K562 (cell line): ENCODE results near the gene KIF26A. TPM values are rescaled to one million over a fixed set of nuclear protein-coding genes. Genes with fewer than 3 reads are reported as not detected.

Experiments
- ATAC-seq: fragments of 200-7000 bp; cut with Tn5 transposase; 3 replicates; pipeline ENCODE4 v1.9.1; 2020; ENCODE audit warnings: moderate library complexity
- BruUV-seq: library from RNA; stranded (reverse); fragments of 400-500 nt; replicated peaks from 2 replicates; lab custom pipeline; 2021; lab: Mats Ljungman, UMichigan
- CTCF ChIA-PET: fragments of 300-600 bp; formaldehyde crosslinking; extraction: SDS; loops from one replicate; lab custom pipeline; 2021; ENCODE audit warnings: low intra/inter-chr PET ratio; lab: Yijun Ruan, JAX
- POLR2A ChIA-PET: fragments of 300-600, 350-650 bp; sonication (Branson Sonifier 250); formaldehyde crosslinking; extraction: SDS; loops from one replicate; lab custom pipeline; 2021; ENCODE audit warnings: antibody characterized with exemption, inconsistent platforms; lab: Yijun Ruan, JAX
- DNase-seq, 4 experiments: peaks; one replicate each; pipeline versions ENCODE4 v3.0.0 to v3.0.0-alpha.2; 2011 to 2018; ENCODE audit warnings: low spot score in 3 of 4, mixed read lengths in 3 of 4; ENCODE audit errors: extremely low read depth in 1 of 4
- FAIRE-seq: peaks from 2 replicates; lab custom pipeline; 2011; peaks lifted over from hg19 to GRCh38; lab: Jason Lieb, UNC
- H2AFZ ChIP-seq: 2 replicates; pipeline ENCODE4 v1.6.0; 2011; ENCODE audit warnings: low read depth, low read length, control low read depth, inconsistent platforms
- H3K27ac ChIP-seq: fragments of 200-600 bp; 3 replicates; pipeline ENCODE4 v1.8.0; 2011; ENCODE audit warnings: low read depth, mild to moderate bottlenecking, control low read depth, inconsistent platforms, low read length, moderate library complexity, mixed read lengths; ENCODE audit errors: extremely low read depth
- H3K27me3 ChIP-seq, 2 experiments: fragments of 300-600 bp in 1 of 2; 2 replicates in 1 of 2; 3 replicates in 1 of 2; pipeline versions ENCODE4 v1.6.0 to v1.8.0; 2011; ENCODE audit warnings: inconsistent platforms in 2 of 2, low read length in 2 of 2, mild to moderate bottlenecking in 1 of 2, mixed read lengths in 1 of 2, moderate library complexity in 1 of 2; ENCODE audit not compliant: control insufficient read depth in 2 of 2, insufficient read depth in 2 of 2
- H3K36me3 ChIP-seq: fragments of 300-600 bp; 3 replicates; pipeline ENCODE4 v1.8.0; 2011; ENCODE audit warnings: mild to moderate bottlenecking, low read length, inconsistent platforms; ENCODE audit not compliant: control insufficient read depth, insufficient read depth
- H3K4me1 ChIP-seq, 2 experiments: fragments of 200-600 bp in 1 of 2; replicated peaks in 1 of 2; 2 replicates in 1 of 2; 3 replicates in 1 of 2; pipeline versions ENCODE4 v1.5.1 to v1.8.0; 2011; ENCODE audit warnings: inconsistent platforms in 2 of 2, low read length in 2 of 2, mild to moderate bottlenecking in 1 of 2, mixed read lengths in 1 of 2, moderate library complexity in 1 of 2; ENCODE audit not compliant: control insufficient read depth in 2 of 2, insufficient read depth in 2 of 2
- H3K4me2 ChIP-seq: 2 replicates; pipeline ENCODE4 v1.6.1; 2011; ENCODE audit warnings: low read length, control low read depth, inconsistent platforms, mixed read lengths; ENCODE audit not compliant: insufficient read depth
- H3K4me3 ChIP-seq: fragments of 200-600 bp; sonication (generic), shearing (Covaris generic); 2 replicates; pipeline ENCODE4 v1.5.1; 2016; ENCODE audit warnings: control low read depth, inconsistent platforms
- H3K79me2 ChIP-seq: fragments of 200-600 bp; 3 replicates; pipeline ENCODE4 v1.8.0; 2011; ENCODE audit warnings: low read length, inconsistent platforms; ENCODE audit not compliant: control insufficient read depth, insufficient read depth
- H3K9ac ChIP-seq, 2 experiments: 2 replicates each; pipeline versions ENCODE4 v1.6.0 to v1.6.1; 2011; ENCODE audit warnings: low read depth in 2 of 2, low read length in 2 of 2, control low read depth in 1 of 2, inconsistent platforms in 1 of 2, mild to moderate bottlenecking in 1 of 2, mixed read lengths in 1 of 2; ENCODE audit not compliant: insufficient read depth in 1 of 2
- H3K9me1 ChIP-seq: one replicate; pipeline ENCODE4 v1.6.0; 2011; ENCODE audit warnings: inconsistent platforms, mild to moderate bottlenecking, low read length, moderate library complexity; ENCODE audit not compliant: control insufficient read depth, insufficient read depth
- H3K9me3 ChIP-seq: replicated peaks from 2 replicates; pipeline ENCODE4 v1.5.1; 2011; ENCODE audit warnings: low read depth, low read length, inconsistent platforms; ENCODE audit not compliant: control insufficient read depth, insufficient read depth
- H4K20me1 ChIP-seq: replicated peaks from 2 replicates; pipeline ENCODE4 v1.6.1; 2011; ENCODE audit warnings: low read length, inconsistent platforms, mixed read lengths; ENCODE audit not compliant: control insufficient read depth, insufficient read depth
- EP300 ChIP-seq: IDR thresholded peaks from 2 replicates; pipeline ENCODE4 v1.6.1; 2012; ENCODE audit warnings: low read length, improper control_type of control experiment
- FOXK1 ChIP-seq: sonication (generic); formaldehyde crosslinking; IDR thresholded peaks from 2 replicates; pipeline ENCODE4 v1.8.0; 2022; ENCODE audit warnings: missing genetic modification reagents, mild to moderate bottlenecking, borderline replicate concordance
- KAT2B ChIP-seq: IDR thresholded peaks from one replicate; pipeline ENCODE4 v1.6.1; 2012; ENCODE audit warnings: low read depth, mild to moderate bottlenecking, control low read depth, inconsistent platforms, low read length, moderate library complexity
- NFXL1 ChIP-seq: fragments of 450-650 bp; formaldehyde crosslinking; IDR thresholded peaks from 2 replicates; pipeline ENCODE4 v1.4.0; 2021; ENCODE audit warnings: mild to moderate bottlenecking
- RREB1 ChIP-seq: fragments of 250-450 bp; sonication (Bioruptor Pico); IDR thresholded peaks from 2 replicates; pipeline ENCODE4 v1.4.0; 2020
- ZNF134 ChIP-seq: fragments of 250-450 bp; sonication (Bioruptor Pico); conservative IDR thresholded peaks from 2 replicates; pipeline ENCODE4 v1.4.0; 2020
- ZNF551 ChIP-seq: fragments of 250-450 bp; sonication (Bioruptor Pico); IDR thresholded peaks from 2 replicates; pipeline ENCODE4 v1.5.0; 2021; ENCODE audit warnings: mild to moderate bottlenecking, moderate library complexity
- ZNF75A ChIP-seq: fragments of 450-650 bp; formaldehyde crosslinking; IDR thresholded peaks from 2 replicates; pipeline ENCODE4 v1.4.0; 2020; ENCODE audit warnings: mild to moderate bottlenecking
- WGBS: fragments of 100-300 bp; shearing (Covaris generic); methylation state at CpG from one replicate; pipeline ENCODE4 v1.1.6; 2016; ENCODE audit warnings: low coverage, mixed read lengths; ENCODE audit not compliant: insufficient coverage; ENCODE audit errors: missing lambda C conversion rate; 5-methylcytosine and 5-hydroxymethylcytosine counted together
- in situ Hi-C: fragments of 300-500 bp; cut with MboI; formaldehyde crosslinking; loops from 4 replicates; pipeline ENCODE4 v1.15.0; 2018; ENCODE audit warnings: inconsistent platforms, mixed read lengths
- intact Hi-C: fragments of 100-400 bp; cut with micrococcal nuclease; formaldehyde crosslinking; loops from 2 replicates; pipeline ENCODE4 v1.14.2; 2022
- polyA plus RNA-seq, 8 experiments: library from polyadenylated mRNA; depleted of rRNA in 4 of 8; stranded (reverse) in 5 of 8; unstranded in 3 of 8; fragments of >200 nt; fragmentation: Nextera tagmentation in 2 of 8; fragmentation: Illumina TruSeq in 1 of 8; extraction: Ambion mirVana in 2 of 8; extraction: Trizol in 1 of 8; gene quantifications; 2 replicates each; pipeline versions ENCODE4 v1.2.1 to v1.2.3, GENCODE V29; 2011 to 2014; ENCODE audit warnings: inconsistent platforms in 1 of 8, missing spikeins in 1 of 8
- total RNA-seq, 7 experiments: library from RNA; depleted of rRNA in 6 of 7; stranded (reverse); fragments of >200 nt in 6 of 7; fragmentation: Illumina TruSeq in 2 of 7; extraction: Trizol in 2 of 7; gene quantifications; 2 replicates each; pipeline versions ENCODE4 v1.2.1 to v1.2.3, GENCODE V29; 2011 to 2021; ENCODE audit warnings: low replicate concordance in 1 of 7

KIF26A gene
- total and polyA plus RNA-seq, 9 of the 15 experiments (the other 6 are each of a cell fraction or from before 2014, with no cell fraction given) = 0.04 TPM; not detected in 8

GRCh38 chr14:104120281-104120741 lies 18.1 kb upstream of the KIF26A start:
- no peak for DNase-seq
- Histone ChIP-seq H3K79me2 (no peaks in the 10 kb centered on the region), H3K36me3 (no peaks in the 10 kb centered on the region), H3K27me3 (no peaks in the 10 kb centered on the region), H3K9me3 (no peaks in the 10 kb centered on the region), H2AFZ (no peak overlapping the region), H4K20me1 (no peaks in the 10 kb centered on the region), H3K4me1 (no peaks in the 10 kb centered on the region)
- POLR2A ChIA-PET = no interaction called here
- in situ Hi-C loops = no loop called here
- intact Hi-C loops = no loop called here
- no peak for ATAC-seq
- FAIRE-seq = no peak
- no peak for TF ChIP-seq KAT2B
- TF ChIP-seq FOXK1 = no peak
- no peak for TF ChIP-seq ZNF75A (CRISPR knock-in tag)
- no peak for TF ChIP-seq RREB1 (CRISPR knock-in tag)
- no peak for TF ChIP-seq NFXL1 (CRISPR knock-in tag)
- TF ChIP-seq EP300 = no peak
- no peak for TF ChIP-seq ZNF551
- no peak for TF ChIP-seq ZNF134 (CRISPR knock-in tag)
- TF ChIP-seq, all 486 proteins: peak for 0
- WGBS = 0% methylated on average over 5 of the region's 5 CpGs
- no peak overlapping the region for H3K4me2 ChIP-seq
- no peak overlapping the region for H3K9ac ChIP-seq
- no peak overlapping the region for H3K27ac ChIP-seq
- no peak overlapping the region for H3K4me3 ChIP-seq
- CTCF ChIA-PET = no interaction called here
- no TSS peak for BruUV-seq
- H3K9me1 ChIP-seq = no peaks in the 10 kb centered on the region
